Measurements from ENCODE around the gene TRMO.

DNA sequence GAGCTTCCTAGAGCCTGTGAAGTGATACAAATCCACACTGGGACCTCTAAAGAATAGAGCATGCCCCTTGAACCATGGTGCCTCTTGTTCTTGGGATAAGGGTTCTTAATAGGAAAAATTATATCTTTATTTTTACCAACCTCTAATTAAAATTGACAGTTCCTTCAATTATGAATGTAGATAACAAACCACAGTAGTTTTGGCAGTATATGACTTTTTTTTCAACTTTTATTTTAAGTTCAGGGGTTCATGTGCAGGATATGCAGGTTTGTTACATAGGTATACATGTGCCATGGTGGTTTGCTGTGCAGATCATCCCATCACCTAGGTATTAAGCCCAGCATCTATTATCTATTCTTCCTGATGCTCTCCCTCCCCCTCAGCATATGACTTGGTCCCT lies 14.7 kb upstream of the TRMO start:
- TF ChIP-seq, protein P1, sequence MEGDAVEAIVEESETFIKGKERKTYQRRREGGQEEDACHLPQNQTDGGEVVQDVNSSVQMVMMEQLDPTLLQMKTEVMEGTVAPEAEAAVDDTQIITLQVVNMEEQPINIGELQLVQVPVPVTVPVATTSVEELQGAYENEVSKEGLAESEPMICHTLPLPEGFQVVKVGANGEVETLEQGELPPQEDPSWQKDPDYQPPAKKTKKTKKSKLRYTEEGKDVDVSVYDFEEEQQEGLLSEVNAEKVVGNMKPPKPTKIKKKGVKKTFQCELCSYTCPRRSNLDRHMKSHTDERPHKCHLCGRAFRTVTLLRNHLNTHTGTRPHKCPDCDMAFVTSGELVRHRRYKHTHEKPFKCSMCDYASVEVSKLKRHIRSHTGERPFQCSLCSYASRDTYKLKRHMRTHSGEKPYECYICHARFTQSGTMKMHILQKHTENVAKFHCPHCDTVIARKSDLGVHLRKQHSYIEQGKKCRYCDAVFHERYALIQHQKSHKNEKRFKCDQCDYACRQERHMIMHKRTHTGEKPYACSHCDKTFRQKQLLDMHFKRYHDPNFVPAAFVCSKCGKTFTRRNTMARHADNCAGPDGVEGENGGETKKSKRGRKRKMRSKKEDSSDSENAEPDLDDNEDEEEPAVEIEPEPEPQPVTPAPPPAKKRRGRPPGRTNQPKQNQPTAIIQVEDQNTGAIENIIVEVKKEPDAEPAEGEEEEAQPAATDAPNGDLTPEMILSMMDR (IDR thresholded peaks at IDR 0.05; ENCODE audit: low read depth, low read length, poor library complexity, severe bottlenecking) = no peak
- TF ChIP-seq EZH2phosphoT487 (IDR thresholded peaks at IDR 0.05; ENCODE audit: borderline replicate concordance, low read length) = no peak

All from DOHH2 (cell line).